ENCODE results near the gene CFLAR. TPM values are rescaled to one million over a fixed set of nuclear protein-coding genes. Genes with fewer than 3 reads are reported as not detected.
"Not testable (repeated sequence)": the region's sequence is repeated elsewhere in the genome, so short reads cannot be mapped to it uniquely, and the experiment has no call there.

The CFLAR gene
- total and polyA plus RNA-seq, 9 donors = 27.4 to 48.9 (median 31.6) TPM

DNA sequence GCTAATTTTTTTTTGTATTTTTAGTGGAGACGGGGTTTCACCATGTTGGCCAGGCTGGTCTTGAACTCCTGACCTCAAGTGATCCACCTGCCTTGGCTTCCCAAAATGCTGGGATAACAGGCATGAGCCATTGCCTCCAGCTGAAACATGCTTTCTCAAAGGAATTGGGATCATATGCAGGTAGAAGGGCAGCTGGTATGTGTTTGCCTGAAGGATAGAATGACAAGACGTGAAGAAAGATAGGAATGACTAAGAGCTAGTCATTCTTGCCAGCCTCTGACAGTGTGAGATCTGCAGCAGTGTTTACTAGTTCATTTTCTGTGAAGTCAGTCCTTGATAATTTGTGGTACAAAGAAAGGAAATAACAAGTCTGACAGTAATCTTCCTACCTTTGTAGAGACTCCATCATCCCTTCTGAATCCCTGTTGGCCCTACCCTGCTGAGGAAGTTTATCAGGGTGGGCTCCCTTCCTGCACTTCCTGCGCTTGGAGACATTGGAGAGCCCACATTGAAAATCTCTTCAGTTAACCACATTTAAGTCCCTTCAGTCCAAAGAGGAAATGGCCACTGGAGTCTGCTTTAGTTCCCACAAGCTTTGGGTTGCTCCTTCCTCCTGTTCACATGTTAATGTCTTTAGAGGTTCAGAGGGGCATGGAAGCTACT, 14.7 kb downstream of the CFLAR start:
- 90% methylated on average over 3 of the region's 3 CpGs for WGBS (ENCODE audit: insufficient coverage)
- Histone ChIP-seq H3K4me1 (ENCODE audit: control insufficient read depth, insufficient read depth, low read length) (peaks cover 31% of the 10 kb centered on the region), H3K27me3 (ENCODE audit: control insufficient read depth, insufficient read depth, low read length) (no peaks in the 10 kb centered on the region), H3K27ac (ENCODE audit: low read length) (peak overlapping the region; percentile 74), H3K36me3 (ENCODE audit: control insufficient read depth, insufficient read depth, low read length) (peaks cover 12% of the 10 kb centered on the region), H3K4me3 (ENCODE audit: low read length) (no peak overlapping the region), H3K9me3 (replicated peaks; ENCODE audit: control insufficient read depth, low read depth, low read length) (no peaks in the 10 kb centered on the region)
- peak; percentile 53 for DNase-seq

DNA sequence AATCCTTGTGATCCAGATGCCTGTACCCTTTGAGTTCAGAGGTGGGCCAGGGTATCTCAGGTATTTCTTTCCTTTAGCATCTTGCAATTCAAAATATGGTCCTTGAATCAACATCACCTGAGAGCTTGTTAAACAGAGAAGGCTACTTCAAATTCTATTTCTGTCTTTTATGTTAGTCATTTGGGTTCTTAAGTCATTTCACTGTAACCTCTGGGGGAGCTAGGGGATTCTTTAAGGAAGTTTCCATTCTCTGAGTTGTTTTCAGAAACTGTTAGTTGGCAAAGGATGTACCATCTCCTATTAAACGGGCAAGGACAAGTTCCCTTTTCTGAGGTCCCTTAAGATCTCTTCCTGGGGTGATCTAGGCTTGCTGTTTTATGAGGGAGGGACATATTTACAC, 16.6 kb downstream of the CFLAR start:
- Histone ChIP-seq H3K27me3 (ENCODE audit: control insufficient read depth, insufficient read depth, low read length) (no peaks in the 10 kb centered on the region), H3K4me3 (ENCODE audit: low read length) (no peak overlapping the region), H3K27ac (ENCODE audit: low read length) (peak overlapping the region; percentile 74), H3K9me3 (replicated peaks; ENCODE audit: control insufficient read depth, low read depth, low read length) (no peaks in the 10 kb centered on the region), H3K4me1 (ENCODE audit: control insufficient read depth, insufficient read depth, low read length) (peaks cover 16% of the 10 kb centered on the region), H3K36me3 (ENCODE audit: control insufficient read depth, insufficient read depth, low read length) (peaks cover 28% of the 10 kb centered on the region)
- WGBS (ENCODE audit: insufficient coverage) = no CpG with 5 or more reads among the region's 1 CpG
- DNase-seq = no peak

DNA sequence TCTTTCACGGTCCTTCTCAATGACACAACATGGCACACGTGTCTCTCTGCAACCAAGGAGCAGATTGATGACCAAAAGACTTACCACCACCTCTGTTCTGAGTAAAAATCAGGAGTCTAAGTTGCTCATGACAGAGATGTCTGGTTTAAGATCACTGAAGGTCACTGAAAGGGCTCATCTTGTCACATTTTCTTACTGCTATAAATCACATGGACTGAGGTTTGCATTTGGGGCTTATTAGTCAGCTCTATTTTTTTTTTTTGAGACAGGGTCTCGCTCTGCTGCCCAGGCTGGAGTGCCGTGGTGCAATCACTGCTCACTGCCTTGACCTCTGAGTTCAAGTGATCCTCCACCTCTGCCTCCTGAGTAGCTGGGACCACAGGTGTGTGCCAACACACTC, 19.4 kb downstream of the CFLAR start:
- Histone ChIP-seq H3K4me1 (ENCODE audit: control insufficient read depth, insufficient read depth, low read length) (peaks cover 9% of the 10 kb centered on the region), H3K27me3 (ENCODE audit: control insufficient read depth, insufficient read depth, low read length) (no peaks in the 10 kb centered on the region), H3K27ac (ENCODE audit: low read length) (peak overlapping the region; percentile 45), H3K4me3 (ENCODE audit: low read length) (no peak overlapping the region), H3K36me3 (ENCODE audit: control insufficient read depth, insufficient read depth, low read length) (peaks cover 43% of the 10 kb centered on the region), H3K9me3 (replicated peaks; ENCODE audit: control insufficient read depth, low read depth, low read length) (no peaks in the 10 kb centered on the region)
- DNase-seq = no peak
- WGBS (ENCODE audit: insufficient coverage) = no CpG with 5 or more reads among the region's 4 CpGs

DNA sequence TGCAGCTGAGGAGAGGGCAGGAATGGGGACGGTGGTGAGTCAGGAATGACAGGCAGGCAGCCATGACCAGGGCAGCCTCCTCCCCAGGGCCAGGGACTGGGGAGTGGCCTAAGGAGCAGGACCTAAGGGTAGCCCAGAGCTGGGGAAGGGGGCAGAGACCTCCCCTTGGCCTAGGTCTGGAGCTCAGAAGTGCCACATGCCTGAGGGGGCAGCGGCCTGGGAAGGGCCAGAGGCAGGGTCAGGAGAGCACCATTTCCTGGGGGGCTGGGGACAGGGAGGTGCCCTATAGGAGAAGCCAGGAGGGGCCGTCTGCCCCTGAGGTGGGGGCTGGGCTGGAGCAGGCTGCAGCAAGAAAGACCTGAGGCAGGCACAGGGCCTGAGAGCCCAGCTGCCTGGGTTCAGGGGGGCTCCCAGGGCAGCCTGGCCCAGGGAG, 20.9 kb downstream of the CFLAR start:
- 60% methylated on average over 3 of the region's 3 CpGs for WGBS (ENCODE audit: insufficient coverage)
- no peak for DNase-seq
- no peak overlapping the region for H3K27ac ChIP-seq (ENCODE audit: low read length)
- H3K27me3 ChIP-seq (ENCODE audit: control insufficient read depth, insufficient read depth, low read length) = no peaks in the 10 kb centered on the region
- H3K36me3 ChIP-seq (ENCODE audit: control insufficient read depth, insufficient read depth, low read length) = peaks cover 43% of the 10 kb centered on the region
- peaks cover 1% of the 10 kb centered on the region for H3K4me1 ChIP-seq (ENCODE audit: control insufficient read depth, insufficient read depth, low read length)
- no peak overlapping the region for H3K4me3 ChIP-seq (ENCODE audit: low read length)
- no peaks in the 10 kb centered on the region for H3K9me3 ChIP-seq (replicated peaks; ENCODE audit: control insufficient read depth, low read depth, low read length)

DNA sequence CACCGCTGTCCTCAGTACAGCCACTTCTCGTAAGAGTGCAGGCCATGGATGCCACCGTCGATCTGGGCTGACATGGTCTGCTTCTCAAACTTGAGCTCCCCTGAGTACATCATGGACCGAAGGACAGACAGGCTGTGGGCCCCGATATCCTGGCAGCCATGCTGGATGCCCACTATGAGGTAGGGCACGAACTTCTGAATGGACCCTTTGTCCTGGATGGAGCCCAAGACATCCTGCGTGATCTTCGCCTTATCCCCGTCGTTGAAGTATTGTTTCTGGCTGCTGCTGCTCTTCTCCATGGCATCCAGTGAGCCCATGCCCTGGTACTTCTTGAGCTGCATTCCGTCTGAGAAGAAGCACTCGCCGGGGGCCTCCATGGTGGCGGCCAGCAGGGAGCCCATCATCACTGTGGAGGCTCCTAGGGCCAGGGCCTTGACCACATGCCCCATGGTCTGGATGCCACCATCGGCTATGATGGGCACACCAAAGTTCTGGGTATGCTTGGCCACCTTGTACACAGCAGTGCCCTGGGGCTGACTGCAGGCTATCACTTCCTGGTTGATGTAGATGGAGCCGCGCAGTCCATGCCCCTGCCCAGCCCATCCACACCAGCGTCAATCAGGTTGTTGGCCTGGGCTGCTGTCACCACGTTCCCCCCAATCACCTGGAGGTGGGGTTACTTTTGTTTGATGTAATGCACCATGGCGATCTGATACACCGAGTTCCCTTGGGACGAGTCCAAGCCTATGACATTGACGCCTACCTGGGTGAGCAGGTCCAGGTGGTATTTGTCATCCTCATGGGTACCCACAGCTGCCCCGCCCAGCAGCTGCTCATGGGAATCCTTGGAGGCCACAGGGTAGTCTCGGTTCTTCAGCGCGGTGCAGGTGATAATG, 21.8 kb downstream of the CFLAR start:
- H3K4me1 ChIP-seq (ENCODE audit: control insufficient read depth, insufficient read depth, low read length) = no peaks in the 10 kb centered on the region
- 95% methylated on average over 20 of the region's 28 CpGs for WGBS (ENCODE audit: insufficient coverage)
- H3K27ac ChIP-seq (ENCODE audit: low read length) = no peak overlapping the region

GRCh38 chr2:201138401-201138970, 22.5 kb downstream of the CFLAR start:
- Histone ChIP-seq H3K4me3 (ENCODE audit: low read length) (no peak overlapping the region), H3K27ac (ENCODE audit: low read length) (no peak overlapping the region)

More for the DNA sequence above, 21.8 kb downstream of the CFLAR start:
- Histone ChIP-seq H3K27me3 (ENCODE audit: control insufficient read depth, insufficient read depth, low read length) (no peaks in the 10 kb centered on the region), H3K36me3 (ENCODE audit: control insufficient read depth, insufficient read depth, low read length) (peaks cover 45% of the 10 kb centered on the region), H3K9me3 (replicated peaks; ENCODE audit: control insufficient read depth, low read depth, low read length) (no peaks in the 10 kb centered on the region), H3K4me3 (ENCODE audit: low read length) (no peak overlapping the region)
- DNase-seq = no peak

GRCh38 chr2:201138986-201139781, 23.2 kb downstream of the CFLAR start:
- H3K36me3 ChIP-seq (ENCODE audit: control insufficient read depth, insufficient read depth, low read length) = peaks cover 41% of the 10 kb centered on the region
- not testable (repeated sequence) for H3K9me3 ChIP-seq (replicated peaks; ENCODE audit: control insufficient read depth, low read depth, low read length); H3K4me1 ChIP-seq (ENCODE audit: control insufficient read depth, insufficient read depth, low read length); DNase-seq; H3K27me3 ChIP-seq (ENCODE audit: control insufficient read depth, insufficient read depth, low read length); H3K4me3 ChIP-seq (ENCODE audit: low read length); H3K27ac ChIP-seq (ENCODE audit: low read length)
- WGBS (ENCODE audit: insufficient coverage) = 51% methylated on average over 3 of the region's 14 CpGs

More at GRCh38 chr2:201138401-201138970, 22.5 kb downstream of the CFLAR start:
- Histone ChIP-seq H3K27me3 (ENCODE audit: control insufficient read depth, insufficient read depth, low read length) (no peaks in the 10 kb centered on the region), H3K4me1 (ENCODE audit: control insufficient read depth, insufficient read depth, low read length) (no peaks in the 10 kb centered on the region), H3K36me3 (ENCODE audit: control insufficient read depth, insufficient read depth, low read length) (peaks cover 41% of the 10 kb centered on the region), H3K9me3 (replicated peaks; ENCODE audit: control insufficient read depth, low read depth, low read length) (no peaks in the 10 kb centered on the region)
- 94% methylated on average over 5 of the region's 15 CpGs for WGBS (ENCODE audit: insufficient coverage)
- DNase-seq = no peak

DNA sequence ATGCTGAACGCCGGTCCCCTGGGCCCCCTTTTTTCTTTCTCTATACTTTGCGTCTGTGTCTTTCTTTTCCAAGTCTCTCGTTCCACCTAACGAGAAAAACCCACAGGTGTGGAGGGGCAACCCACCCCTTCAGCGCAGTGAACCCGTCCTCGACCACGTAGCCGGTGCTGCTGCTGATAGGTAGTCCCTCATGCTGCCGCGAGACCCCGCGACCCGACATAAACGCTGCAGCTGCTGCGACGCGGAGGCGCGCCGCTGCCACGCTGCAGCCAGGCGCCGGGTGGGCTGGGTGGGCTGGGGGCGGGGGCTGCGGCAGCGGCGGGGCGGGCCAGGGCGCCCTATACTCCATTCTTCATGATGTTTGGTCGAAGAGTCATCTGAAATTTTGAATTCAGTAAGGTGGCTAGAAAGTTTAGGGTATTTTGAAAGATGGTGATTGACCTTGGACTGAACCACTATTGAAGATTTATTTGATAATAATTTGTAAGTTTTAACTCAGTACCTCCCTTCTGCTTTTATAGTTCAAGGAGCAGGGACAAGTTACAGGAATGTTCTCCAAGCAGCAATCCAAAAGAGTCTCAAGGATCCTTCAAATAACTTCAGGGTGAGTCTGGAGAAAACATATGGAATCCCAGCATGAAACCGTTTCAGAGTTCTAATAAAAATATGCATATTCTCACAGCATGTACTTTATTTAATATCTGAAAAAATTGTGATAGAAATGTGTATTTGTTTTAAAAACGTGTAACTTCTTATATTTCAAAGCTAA, 24.1 kb downstream of the CFLAR start:
- H3K4me1 ChIP-seq (ENCODE audit: control insufficient read depth, insufficient read depth, low read length) = no peaks in the 10 kb centered on the region
- no peaks in the 10 kb centered on the region for H3K9me3 ChIP-seq (replicated peaks; ENCODE audit: control insufficient read depth, low read depth, low read length)
- peaks cover 41% of the 10 kb centered on the region for H3K36me3 ChIP-seq (ENCODE audit: control insufficient read depth, insufficient read depth, low read length)
- no peak for DNase-seq
- 34% methylated on average over 23 of the region's 34 CpGs for WGBS (ENCODE audit: insufficient coverage)
- H3K4me3 ChIP-seq (ENCODE audit: low read length) = no peak overlapping the region
- no peak overlapping the region for H3K27ac ChIP-seq (ENCODE audit: low read length)
- H3K27me3 ChIP-seq (ENCODE audit: control insufficient read depth, insufficient read depth, low read length) = no peaks in the 10 kb centered on the region
